HepG2 (cell line): Measurements from ENCODE around the gene MBTPS1. TPM values are rescaled to one million over a fixed set of nuclear protein-coding genes. Genes with fewer than 3 reads are reported as not detected.

ENCODE experiments used
- ELF4 ChIP-seq: sonication (generic); formaldehyde crosslinking; IDR thresholded peaks from 2 replicates; pipeline ENCODE4 v1.5.0; 2020; ENCODE audit warnings: missing genetic modification reagents, mild to moderate bottlenecking, moderate library complexity, borderline replicate concordance
- ELK4 ChIP-seq: sonication (generic); formaldehyde crosslinking; IDR thresholded peaks from 2 replicates; pipeline ENCODE4 v1.9.0; 2021; ENCODE audit warnings: missing genetic modification reagents, borderline replicate concordance
- IRF2 ChIP-seq: IDR thresholded peaks from 2 replicates; pipeline ENCODE4 v1.6.1; 2018; ENCODE audit warnings: missing genetic modification reagents, missing compliant biosample characterization
- JUNB ChIP-seq: sonication (generic); formaldehyde crosslinking; IDR thresholded peaks from 2 replicates; pipeline ENCODE4 v1.8.0; 2022; ENCODE audit warnings: missing genetic modification reagents, mild to moderate bottlenecking, borderline replicate concordance
- MAFK ChIP-seq, 2 experiments: IDR thresholded peaks in 1 of 2; conservative IDR thresholded peaks in 1 of 2; 2 replicates each; pipeline ENCODE4 v1.6.1; 2011; ENCODE audit warnings: improper control_type of control experiment in 2 of 2, low read length in 2 of 2
- NFKB2 ChIP-seq: sonication (generic); formaldehyde crosslinking; IDR thresholded peaks from 2 replicates; pipeline ENCODE4 v1.4.0; 2020; ENCODE audit warnings: missing genetic modification reagents, borderline replicate concordance
- PAWR ChIP-seq: sonication (generic); formaldehyde crosslinking; IDR thresholded peaks from 2 replicates; pipeline ENCODE4 v1.4.0; 2020; ENCODE audit warnings: missing genetic modification reagents, mild to moderate bottlenecking, borderline replicate concordance
- PCBP1 ChIP-seq: fragments of 200-400 bp; formaldehyde crosslinking; IDR thresholded peaks from 2 replicates; pipeline ENCODE4 v1.6.1; 2017; ENCODE audit warnings: mild to moderate bottlenecking, low read depth, low read length, borderline replicate concordance
- PRPF4 ChIP-seq: fragments of 200-400 bp; formaldehyde crosslinking; IDR thresholded peaks from 2 replicates; pipeline ENCODE4 v1.6.1; 2016; ENCODE audit warnings: low read length, low read depth; ENCODE audit not compliant: poor library complexity, severe bottlenecking
- RBAK ChIP-seq: sonication (generic); formaldehyde crosslinking; IDR thresholded peaks from 2 replicates; pipeline ENCODE4 v1.5.1; 2020; ENCODE audit warnings: mild to moderate bottlenecking, missing genetic modification reagents
- SMAD1 ChIP-seq: sonication (generic); formaldehyde crosslinking; IDR thresholded peaks from 2 replicates; pipeline ENCODE4 v1.4.0; 2020; ENCODE audit warnings: missing genetic modification reagents, low read depth, mild to moderate bottlenecking, borderline replicate concordance
- TFDP2 ChIP-seq: sonication (generic); formaldehyde crosslinking; IDR thresholded peaks from 2 replicates; pipeline ENCODE4 v1.4.0; 2020; ENCODE audit warnings: missing genetic modification reagents
- XBP1 ChIP-seq: sonication (generic); formaldehyde crosslinking; IDR thresholded peaks from 2 replicates; pipeline ENCODE4 v1.5.0; 2020; ENCODE audit warnings: missing genetic modification reagents
- ZBTB3 ChIP-seq: sonication (generic); formaldehyde crosslinking; IDR thresholded peaks from 2 replicates; pipeline ENCODE4 v1.4.0; 2020; ENCODE audit warnings: low read depth, mild to moderate bottlenecking, moderate library complexity, missing genetic modification reagents, borderline replicate concordance
- ZC3H13 ChIP-seq: sonication (generic); formaldehyde crosslinking; IDR thresholded peaks from 2 replicates; pipeline ENCODE4 v1.8.1; 2023; ENCODE audit warnings: mild to moderate bottlenecking, missing genetic modification reagents, moderate library complexity
- ZC3H4 ChIP-seq: sonication (generic); formaldehyde crosslinking; IDR thresholded peaks from 2 replicates; pipeline ENCODE4 v1.4.0; 2020; ENCODE audit warnings: missing genetic modification reagents, borderline replicate concordance
- ZNF780A ChIP-seq: sonication (generic); formaldehyde crosslinking; IDR thresholded peaks from 2 replicates; pipeline ENCODE4 v1.8.0; 2022; ENCODE audit warnings: mild to moderate bottlenecking, missing genetic modification reagents, moderate library complexity
- ZNF839 ChIP-seq: sonication (generic); formaldehyde crosslinking; IDR thresholded peaks from 2 replicates; pipeline ENCODE4 v1.4.0; 2020; ENCODE audit warnings: missing genetic modification reagents, mild to moderate bottlenecking, borderline replicate concordance
- polyA plus RNA-seq, 8 experiments: library from polyadenylated mRNA; depleted of rRNA in 3 of 8; stranded (reverse) in 7 of 8; unstranded in 1 of 8; fragments of >200 nt; fragmentation: Illumina TruSeq in 4 of 8; extraction: Trizol in 4 of 8; gene quantifications; 2 replicates each; pipeline versions ENCODE4 v1.2.1 to v1.2.3, GENCODE V29; 2011 to 2016; ENCODE audit warnings: low read depth in 4 of 8, missing spikeins in 1 of 8, mixed read lengths in 1 of 8; ENCODE audit not compliant: insufficient read depth in 1 of 8
- total RNA-seq, 5 experiments: library from RNA; depleted of rRNA; stranded (reverse); fragments of >200 nt; fragmentation: Illumina TruSeq; extraction: Trizol; gene quantifications; 2 replicates each; pipeline ENCODE4 v1.2.3, GENCODE V29; 2016; ENCODE audit warnings: low read depth in 1 of 5
- TF ChIP-seq, protein P1 (sequence below): sonication (generic); formaldehyde crosslinking; IDR thresholded peaks from 2 replicates; pipeline ENCODE4 v1.4.0; 2020; ENCODE audit warnings: mild to moderate bottlenecking, missing genetic modification reagents
- TF ChIP-seq, protein P2 (sequence below): sonication (generic); formaldehyde crosslinking; IDR thresholded peaks from 2 replicates; pipeline ENCODE4 v1.5.1; 2020; ENCODE audit warnings: mild to moderate bottlenecking, missing genetic modification reagents, moderate library complexity

Gene MBTPS1
- total and polyA plus RNA-seq, 2 of the 13 experiments (the other 11 are each of a cell fraction or from before 2014, with no cell fraction given): 56.7 to 91.3 TPM

GRCh38 chr16:84144859-84145639 is 28.3 kb upstream of the MBTPS1 start, which contains the start of the genes DNAAF1 and HSDL1 (continued):
- no peak for TF ChIP-seq PRPF4
- TF ChIP-seq JUNB (CRISPR knock-in tag): no peak
- no peak for TF ChIP-seq PCBP1
- no peak for TF ChIP-seq IRF2 (CRISPR knock-in tag)
- no peak for TF ChIP-seq PAWR (CRISPR knock-in tag)
- no peak for TF ChIP-seq ZBTB3 (CRISPR knock-in tag)
- peak; percentile 75; the same call in 1 of the 2 replicates for TF ChIP-seq NFKB2
- no peak; the same call in 1 of the 2 replicates for TF ChIP-seq TFDP2
- TF ChIP-seq, protein P1, sequence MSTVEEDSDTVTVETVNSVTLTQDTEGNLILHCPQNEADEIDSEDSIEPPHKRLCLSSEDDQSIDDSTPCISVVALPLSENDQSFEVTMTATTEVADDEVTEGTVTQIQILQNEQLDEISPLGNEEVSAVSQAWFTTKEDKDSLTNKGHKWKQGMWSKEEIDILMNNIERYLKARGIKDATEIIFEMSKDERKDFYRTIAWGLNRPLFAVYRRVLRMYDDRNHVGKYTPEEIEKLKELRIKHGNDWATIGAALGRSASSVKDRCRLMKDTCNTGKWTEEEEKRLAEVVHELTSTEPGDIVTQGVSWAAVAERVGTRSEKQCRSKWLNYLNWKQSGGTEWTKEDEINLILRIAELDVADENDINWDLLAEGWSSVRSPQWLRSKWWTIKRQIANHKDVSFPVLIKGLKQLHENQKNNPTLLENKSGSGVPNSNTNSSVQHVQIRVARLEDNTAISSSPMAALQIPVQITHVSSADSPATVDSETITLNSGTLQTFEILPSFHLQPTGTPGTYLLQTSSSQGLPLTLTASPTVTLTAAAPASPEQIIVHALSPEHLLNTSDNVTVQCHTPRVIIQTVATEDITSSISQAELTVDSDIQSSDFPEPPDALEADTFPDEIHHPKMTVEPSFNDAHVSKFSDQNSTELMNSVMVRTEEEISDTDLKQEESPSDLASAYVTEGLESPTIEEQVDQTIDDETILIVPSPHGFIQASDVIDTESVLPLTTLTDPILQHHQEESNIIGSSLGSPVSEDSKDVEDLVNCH (CRISPR knock-in tag): no peak
- no peak for TF ChIP-seq XBP1
- TF ChIP-seq ZC3H13: no peak
- no peak for TF ChIP-seq ELK4
- TF ChIP-seq ZNF839: no peak
- TF ChIP-seq, protein P2, sequence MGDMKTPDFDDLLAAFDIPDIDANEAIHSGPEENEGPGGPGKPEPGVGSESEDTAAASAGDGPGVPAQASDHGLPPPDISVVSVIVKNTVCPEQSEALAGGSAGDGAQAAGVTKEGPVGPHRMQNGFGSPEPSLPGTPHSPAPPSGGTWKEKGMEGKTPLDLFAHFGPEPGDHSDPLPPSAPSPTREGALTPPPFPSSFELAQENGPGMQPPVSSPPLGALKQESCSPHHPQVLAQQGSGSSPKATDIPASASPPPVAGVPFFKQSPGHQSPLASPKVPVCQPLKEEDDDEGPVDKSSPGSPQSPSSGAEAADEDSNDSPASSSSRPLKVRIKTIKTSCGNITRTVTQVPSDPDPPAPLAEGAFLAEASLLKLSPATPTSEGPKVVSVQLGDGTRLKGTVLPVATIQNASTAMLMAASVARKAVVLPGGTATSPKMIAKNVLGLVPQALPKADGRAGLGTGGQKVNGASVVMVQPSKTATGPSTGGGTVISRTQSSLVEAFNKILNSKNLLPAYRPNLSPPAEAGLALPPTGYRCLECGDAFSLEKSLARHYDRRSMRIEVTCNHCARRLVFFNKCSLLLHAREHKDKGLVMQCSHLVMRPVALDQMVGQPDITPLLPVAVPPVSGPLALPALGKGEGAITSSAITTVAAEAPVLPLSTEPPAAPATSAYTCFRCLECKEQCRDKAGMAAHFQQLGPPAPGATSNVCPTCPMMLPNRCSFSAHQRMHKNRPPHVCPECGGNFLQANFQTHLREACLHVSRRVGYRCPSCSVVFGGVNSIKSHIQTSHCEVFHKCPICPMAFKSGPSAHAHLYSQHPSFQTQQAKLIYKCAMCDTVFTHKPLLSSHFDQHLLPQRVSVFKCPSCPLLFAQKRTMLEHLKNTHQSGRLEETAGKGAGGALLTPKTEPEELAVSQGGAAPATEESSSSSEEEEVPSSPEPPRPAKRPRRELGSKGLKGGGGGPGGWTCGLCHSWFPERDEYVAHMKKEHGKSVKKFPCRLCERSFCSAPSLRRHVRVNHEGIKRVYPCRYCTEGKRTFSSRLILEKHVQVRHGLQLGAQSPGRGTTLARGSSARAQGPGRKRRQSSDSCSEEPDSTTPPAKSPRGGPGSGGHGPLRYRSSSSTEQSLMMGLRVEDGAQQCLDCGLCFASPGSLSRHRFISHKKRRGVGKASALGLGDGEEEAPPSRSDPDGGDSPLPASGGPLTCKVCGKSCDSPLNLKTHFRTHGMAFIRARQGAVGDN (CRISPR knock-in tag): peak; percentile 54
- TF ChIP-seq RBAK (CRISPR knock-in tag): no peak
- no peak for TF ChIP-seq ELF4
- TF ChIP-seq ZNF780A (CRISPR knock-in tag): no peak
- no peak for TF ChIP-seq ZC3H4
- peak; percentile 45; the same call in 1 of the 2 replicates for TF ChIP-seq SMAD1 (CRISPR knock-in tag)
- TF ChIP-seq MAFK (conservative IDR thresholded peaks at IDR 0.05 in 1 of 2, IDR thresholded peaks at IDR 0.05 in 1 of 2; ENCODE audit: low read length in 2 of 2): no peak
